HG03354 (cell line): ENCODE results near the gene TMEM239.
"Not testable (repeated sequence)": the region's sequence is repeated elsewhere in the genome, so short reads cannot be mapped to it uniquely, and the experiment has no call there.

ENCODE experiments used
- ATAC-seq: cut with Tn5 transposase; IDR thresholded peaks from one replicate; pipeline ENCODE4 v1.9.1; 2021; ENCODE audit warnings: mild to moderate bottlenecking; ENCODE audit not compliant: unreplicated experiment, poor library complexity, severe bottlenecking

The TMEM239 gene

GRCh38 chr20:2817891-2818595 is 1.9 kb downstream of the TMEM239 start:
- no peak for ATAC-seq

- no peak for ATAC-seq
Measured at GRCh38 chr20:2820084-2820895, 4.1 kb downstream of the TMEM239 start.

- no peak for ATAC-seq
Measured at GRCh38 chr20:2820896-2821869, 5.0 kb downstream of the TMEM239 start.

GRCh38 chr20:2822073-2822472 is 5.9 kb downstream of the TMEM239 start:
- no peak for ATAC-seq

- ATAC-seq, result no peak
Measured at GRCh38 chr20:2825761-2826160, 9.6 kb downstream of the TMEM239 start.

GRCh38 chr20:2826655-2827054 is 10.5 kb downstream of the TMEM239 start:
- ATAC-seq, result no peak

GRCh38 chr20:2829376-2829775 is 13.2 kb downstream of the TMEM239 start:
- ATAC-seq, result no peak

GRCh38 chr20:2831206-2831605 is 15.0 kb downstream of the TMEM239 start:
- not testable (repeated sequence) for ATAC-seq

GRCh38 chr20:2833761-2834160 is 17.6 kb downstream of the TMEM239 start:
- no peak for ATAC-seq

- ATAC-seq, result no peak
Measured at GRCh38 chr20:2834401-2835110, 18.4 kb downstream of the TMEM239 start.

GRCh38 chr20:2835331-2835796 is 19.2 kb downstream of the TMEM239 start:
- no peak for ATAC-seq

GRCh38 chr20:2836035-2836434 is 19.9 kb downstream of the TMEM239 start:
- ATAC-seq, result no peak

GRCh38 chr20:2837221-2837960 is 21.2 kb downstream of the TMEM239 start:
- no peak for ATAC-seq

GRCh38 chr20:2838170-2838797 is 22.1 kb downstream of the TMEM239 start:
- no peak for ATAC-seq

- ATAC-seq, result no peak
Measured at GRCh38 chr20:2838847-2839671, 22.9 kb downstream of the TMEM239 start.

- ATAC-seq, result no peak
Measured at GRCh38 chr20:2839732-2840137, 23.6 kb downstream of the TMEM239 start.

- ATAC-seq, result peak; percentile 97
Measured at GRCh38 chr20:2840138-2840966, 24.2 kb downstream of the TMEM239 start, which contains the start of the genes PCED1A and VPS16. PCED1A (minus strand) TSS chr20:2840655; CDS start chr20:2839912, 743 bp downstream. VPS16 (plus strand) TSS chr20:2840745; CDS start chr20:2840775, 30 bp downstream.
